B cell (primary cell): ENCODE data around the gene ARHGEF10L.

Source experiments
- EZH2 ChIP-seq: IDR thresholded peaks from 2 replicates; pipeline ENCODE4 v1.6.1; 2012; ENCODE audit warnings: borderline replicate concordance, low read depth, mild to moderate bottlenecking, moderate library complexity, low read length; ENCODE audit not compliant: insufficient read depth, poor library complexity, severe bottlenecking
- TF ChIP-seq, protein P1 (sequence below): fragments of 200-600 bp; IDR thresholded peaks from one replicate; pipeline ENCODE4 v1.8.0; 2022; ENCODE audit warnings: antibody characterized with exemption, mild to moderate bottlenecking

DNA sequence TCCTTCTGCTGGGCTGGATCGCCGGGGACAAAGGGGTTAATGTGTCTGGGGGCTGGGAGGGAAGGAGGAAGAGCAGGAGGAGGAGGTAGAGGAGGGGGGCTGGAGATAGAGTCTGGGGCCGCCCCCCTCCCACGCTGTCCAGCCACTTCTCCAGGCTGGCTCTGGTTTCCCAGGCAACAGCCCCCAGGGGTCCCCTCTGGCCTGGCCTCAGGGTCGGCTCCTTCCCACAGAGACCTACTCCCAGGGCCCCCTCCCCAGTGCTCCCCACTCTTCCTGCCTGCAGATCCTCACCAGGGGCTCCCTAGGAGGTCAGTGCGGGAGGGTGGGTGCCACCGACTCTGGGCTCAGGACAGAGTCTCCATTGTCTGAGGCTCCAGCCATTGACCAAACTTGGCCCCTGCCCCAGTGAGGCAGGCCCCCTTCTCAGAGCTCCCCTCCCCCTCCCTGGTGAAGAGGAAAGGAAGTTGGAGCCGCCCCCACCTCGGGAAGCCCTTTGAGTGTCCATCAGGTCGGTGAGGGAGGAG is 34.1 kb downstream of the ARHGEF10L start:
- TF ChIP-seq, protein P1, sequence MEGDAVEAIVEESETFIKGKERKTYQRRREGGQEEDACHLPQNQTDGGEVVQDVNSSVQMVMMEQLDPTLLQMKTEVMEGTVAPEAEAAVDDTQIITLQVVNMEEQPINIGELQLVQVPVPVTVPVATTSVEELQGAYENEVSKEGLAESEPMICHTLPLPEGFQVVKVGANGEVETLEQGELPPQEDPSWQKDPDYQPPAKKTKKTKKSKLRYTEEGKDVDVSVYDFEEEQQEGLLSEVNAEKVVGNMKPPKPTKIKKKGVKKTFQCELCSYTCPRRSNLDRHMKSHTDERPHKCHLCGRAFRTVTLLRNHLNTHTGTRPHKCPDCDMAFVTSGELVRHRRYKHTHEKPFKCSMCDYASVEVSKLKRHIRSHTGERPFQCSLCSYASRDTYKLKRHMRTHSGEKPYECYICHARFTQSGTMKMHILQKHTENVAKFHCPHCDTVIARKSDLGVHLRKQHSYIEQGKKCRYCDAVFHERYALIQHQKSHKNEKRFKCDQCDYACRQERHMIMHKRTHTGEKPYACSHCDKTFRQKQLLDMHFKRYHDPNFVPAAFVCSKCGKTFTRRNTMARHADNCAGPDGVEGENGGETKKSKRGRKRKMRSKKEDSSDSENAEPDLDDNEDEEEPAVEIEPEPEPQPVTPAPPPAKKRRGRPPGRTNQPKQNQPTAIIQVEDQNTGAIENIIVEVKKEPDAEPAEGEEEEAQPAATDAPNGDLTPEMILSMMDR: no peak
- no peak for TF ChIP-seq EZH2
